Thoracic aorta (tissue), 2 donors: Measurements from ENCODE around the gene SETBP1. TPM values are rescaled to one million over a fixed set of nuclear protein-coding genes. Genes with fewer than 3 reads are reported as not detected.

Source experiments
- ATAC-seq: fragments of 150-250 bp; one replicate; pipeline ENCODE4 v1.8.0; 2017; ENCODE audit warnings: low read depth; ENCODE audit not compliant: insufficient number of reproducible peaks, low FRiP score
- DNase-seq: peaks from one replicate; pipeline ENCODE4 v3.0.0-alpha.2; 2020; ENCODE audit warnings: low spot score
- H3K27ac ChIP-seq, 2 donors: fragments of 200-600 bp; sonication (generic); 1 replicate in 1 of 2; 2 replicates in 1 of 2; pipeline ENCODE4 v1.5.1; 2016; ENCODE audit warnings: mild to moderate bottlenecking in 2 of 2, moderate library complexity in 2 of 2
- H3K27me3 ChIP-seq: fragments of 200-600 bp; sonication (generic); replicated peaks from 2 replicates; pipeline ENCODE4 v1.6.0; 2016; ENCODE audit warnings: mild to moderate bottlenecking; ENCODE audit not compliant: insufficient read depth
- H3K36me3 ChIP-seq: fragments of 200-600 bp; sonication (generic); one replicate; pipeline ENCODE4 v1.5.1; 2016
- H3K4me1 ChIP-seq, 2 donors: fragments of 200-600 bp; sonication (generic); 1 replicate in 1 of 2; 2 replicates in 1 of 2; pipeline versions ENCODE4 v1.5.1 to v1.6.0; 2016; ENCODE audit warnings: low read depth in 2 of 2, mild to moderate bottlenecking in 1 of 2; ENCODE audit not compliant: control insufficient read depth in 1 of 2
- H3K4me3 ChIP-seq: fragments of 200-600 bp; sonication (generic); 2 replicates; pipeline ENCODE4 v1.5.1; 2016; ENCODE audit warnings: mild to moderate bottlenecking
- H3K9me3 ChIP-seq: fragments of 200-600 bp; sonication (generic); 2 replicates; pipeline ENCODE4 v1.5.1; 2016
- CTCF ChIP-seq: fragments of 200-600 bp; sonication (generic); IDR thresholded peaks from one replicate; pipeline ENCODE4 v1.5.1; 2019; ENCODE audit warnings: antibody characterized with exemption
- total RNA-seq, 2 donors: library from RNA; depleted of rRNA; stranded (reverse); fragments of >200 nt; gene quantifications; one replicate each; pipeline versions ENCODE4 v1.1.0 to v1.2.3, GENCODE V29; 2016

SETBP1 gene
- total RNA-seq, 2 donors from 2014 or later: 39.3 to 50.2 TPM

- Histone ChIP-seq H3K27ac (no peak overlapping the region), H3K4me3 (no peak overlapping the region), H3K4me1 (peaks cover 6 to 34% of the 10 kb centered on the region in 2 donors), H3K36me3 (no peaks in the 10 kb centered on the region), H3K9me3 (no peaks in the 10 kb centered on the region), H3K27me3 (no peaks in the 10 kb centered on the region)
- no peak for ATAC-seq
- no peak for DNase-seq
- no peak for TF ChIP-seq CTCF
Observed at GRCh38 chr18:44741085-44741484, 60.4 kb downstream of the SETBP1 start.

- TF ChIP-seq CTCF: no peak
- DNase-seq (no peak), ATAC-seq (no peak)
- Histone ChIP-seq H3K27ac (no peak overlapping the region), H3K4me1 (peaks cover 6 to 34% of the 10 kb centered on the region in 2 donors), H3K36me3 (no peaks in the 10 kb centered on the region), H3K27me3 (no peaks in the 10 kb centered on the region), H3K9me3 (no peaks in the 10 kb centered on the region), H3K4me3 (no peak overlapping the region)
Observed at GRCh38 chr18:44741511-44741910, 60.8 kb downstream of the SETBP1 start.

- Histone ChIP-seq H3K4me1 (peaks cover 9 to 37% of the 10 kb centered on the region in 2 donors), H3K36me3 (no peaks in the 10 kb centered on the region), H3K4me3 (no peak overlapping the region), H3K9me3 (no peaks in the 10 kb centered on the region), H3K27ac (no peak overlapping the region), H3K27me3 (no peaks in the 10 kb centered on the region)
- no peak for TF ChIP-seq CTCF
- DNase-seq (no peak), ATAC-seq (no peak)
Observed at GRCh38 chr18:44742126-44742525, 61.4 kb downstream of the SETBP1 start.

GRCh38 chr18:44742718-44743311 lies 62.1 kb downstream of the SETBP1 start:
- Histone ChIP-seq H3K9me3 (no peaks in the 10 kb centered on the region), H3K4me3 (no peak overlapping the region), H3K27ac (no peak overlapping the region), H3K4me1 (peaks cover 12 to 43% of the 10 kb centered on the region in 2 donors), H3K36me3 (no peaks in the 10 kb centered on the region), H3K27me3 (no peaks in the 10 kb centered on the region)
- DNase-seq (no peak), ATAC-seq (peak; percentile 7)
- TF ChIP-seq CTCF: no peak

GRCh38 chr18:44743631-44744030 lies 62.9 kb downstream of the SETBP1 start:
- no peak overlapping the region for H3K27ac ChIP-seq
- no peak overlapping the region for H3K4me3 ChIP-seq
- H3K27me3 ChIP-seq: no peaks in the 10 kb centered on the region
- no peaks in the 10 kb centered on the region for H3K36me3 ChIP-seq
- DNase-seq (no peak), ATAC-seq (no peak)
- TF ChIP-seq CTCF: no peak
- peaks cover 12 to 45% of the 10 kb centered on the region in 2 donors for H3K4me1 ChIP-seq
- no peaks in the 10 kb centered on the region for H3K9me3 ChIP-seq
